SK-N-SH treated with all-trans-retinoic acid at 6 μM for 48 hours (cell line): ENCODE measurements around the gene FNDC3A.

Experiments used
- ATAC-seq: fragments of 200-7000 bp; cut with Tn5 transposase; 3 replicates; pipeline ENCODE4 v1.9.1; 2020; ENCODE audit warnings: mild to moderate bottlenecking, moderate library complexity
- ARNTL ChIP-seq: fragments of 450-650 bp; formaldehyde crosslinking; IDR thresholded peaks from 2 replicates; pipeline ENCODE4 v1.5.0; 2020; ENCODE audit warnings: low read depth, mild to moderate bottlenecking, moderate library complexity, borderline replicate concordance
- BACH2 ChIP-seq: fragments of 250-450 bp; sonication (Bioruptor Pico); IDR thresholded peaks from 2 replicates; pipeline ENCODE4 v1.9.0; 2021; ENCODE audit warnings: mild to moderate bottlenecking, borderline replicate concordance
- CREB5 ChIP-seq: fragments of 250-450 bp; sonication (Bioruptor Pico); IDR thresholded peaks from 2 replicates; pipeline ENCODE4 v1.5.1; 2020; ENCODE audit warnings: low read depth, mild to moderate bottlenecking, moderate library complexity
- CSDC2 ChIP-seq: fragments of 250-450 bp; sonication (Bioruptor Pico); IDR thresholded peaks from 2 replicates; pipeline ENCODE4 v1.5.0; 2020; ENCODE audit warnings: mild to moderate bottlenecking, moderate library complexity
- CSRNP3 ChIP-seq: fragments of 250-450 bp; sonication (Bioruptor Pico); IDR thresholded peaks from 2 replicates; pipeline ENCODE4 v1.5.1; 2021; ENCODE audit warnings: mild to moderate bottlenecking, moderate library complexity
- ESRRG ChIP-seq: fragments of 250-450 bp; sonication (Bioruptor Pico); IDR thresholded peaks from 2 replicates; pipeline ENCODE4 v1.6.1; 2021; ENCODE audit warnings: mild to moderate bottlenecking
- GLIS3 ChIP-seq: fragments of 250-450 bp; sonication (Bioruptor Pico); IDR thresholded peaks from 2 replicates; pipeline ENCODE4 v1.5.0; 2020; ENCODE audit warnings: mild to moderate bottlenecking, moderate library complexity
- OSR1 ChIP-seq: fragments of 250-450 bp; sonication (Bioruptor Pico); IDR thresholded peaks from 2 replicates; pipeline ENCODE4 v1.8.0; 2022; ENCODE audit warnings: moderate library complexity, mild to moderate bottlenecking, inconsistent platforms
- PATZ1 ChIP-seq: fragments of 250-450 bp; sonication (Bioruptor Pico); IDR thresholded peaks from 2 replicates; pipeline ENCODE4 v1.8.0; 2020; ENCODE audit warnings: mild to moderate bottlenecking, moderate library complexity, borderline replicate concordance
- POU6F1 ChIP-seq: fragments of 250-450 bp; sonication (Bioruptor Pico); IDR thresholded peaks from 2 replicates; pipeline ENCODE4 v1.8.0; 2021; ENCODE audit warnings: low read depth, mild to moderate bottlenecking, moderate library complexity, borderline replicate concordance
- PPARA ChIP-seq: fragments of 250-450 bp; sonication (Bioruptor Pico); IDR thresholded peaks from 2 replicates; pipeline ENCODE4 v1.5.0; 2020; ENCODE audit warnings: mild to moderate bottlenecking, borderline replicate concordance
- RARB ChIP-seq: fragments of 250-450 bp; sonication (Bioruptor Pico); IDR thresholded peaks from 2 replicates; pipeline ENCODE4 v1.8.0; 2021; ENCODE audit warnings: mild to moderate bottlenecking, moderate library complexity
- SNAI2 ChIP-seq: fragments of 250-450 bp; sonication (Bioruptor Pico); IDR thresholded peaks from 2 replicates; pipeline ENCODE4 v1.5.0; 2020; ENCODE audit warnings: mild to moderate bottlenecking, moderate library complexity
- TCF4 ChIP-seq: fragments of 250-450 bp; sonication (Bioruptor Pico); IDR thresholded peaks from 2 replicates; pipeline ENCODE4 v1.8.0; 2021; ENCODE audit warnings: mild to moderate bottlenecking, moderate library complexity, borderline replicate concordance
- TOX ChIP-seq: fragments of 250-450 bp; sonication (Bioruptor Pico); IDR thresholded peaks from 2 replicates; pipeline ENCODE4 v1.8.0; 2021; ENCODE audit warnings: mild to moderate bottlenecking, moderate library complexity, borderline replicate concordance
- TSHZ2 ChIP-seq: fragments of 250-450 bp; sonication (Bioruptor Pico); IDR thresholded peaks from 2 replicates; pipeline ENCODE4 v1.5.0; 2020; ENCODE audit warnings: mild to moderate bottlenecking, moderate library complexity
- ZC3H10 ChIP-seq: fragments of 250-450 bp; sonication (Bioruptor Pico); IDR thresholded peaks from 2 replicates; pipeline ENCODE4 v1.5.1; 2021; ENCODE audit warnings: mild to moderate bottlenecking, moderate library complexity
- ZFP3 ChIP-seq: fragments of 250-450 bp; sonication (Bioruptor Pico); IDR thresholded peaks from 2 replicates; pipeline ENCODE4 v1.5.0; 2020; ENCODE audit warnings: mild to moderate bottlenecking, moderate library complexity
- ZFP30 ChIP-seq: fragments of 450-650 bp; formaldehyde crosslinking; IDR thresholded peaks from 2 replicates; pipeline ENCODE4 v1.5.0; 2022; ENCODE audit warnings: mild to moderate bottlenecking, moderate library complexity
- ZNF565 ChIP-seq: fragments of 450-650 bp; formaldehyde crosslinking; conservative IDR thresholded peaks from 2 replicates; pipeline ENCODE4 v1.5.0; 2020; ENCODE audit warnings: low read depth, mild to moderate bottlenecking, moderate library complexity
- ZNF70 ChIP-seq: fragments of 450-650 bp; formaldehyde crosslinking; IDR thresholded peaks from 2 replicates; pipeline ENCODE4 v1.5.0; 2020; ENCODE audit warnings: mild to moderate bottlenecking, moderate library complexity
- ZNF8 ChIP-seq: fragments of 450-650 bp; formaldehyde crosslinking; IDR thresholded peaks from 2 replicates; pipeline ENCODE4 v1.5.0; 2020; ENCODE audit warnings: mild to moderate bottlenecking, moderate library complexity

The FNDC3A gene

GRCh38 chr13:48955536-48955935 is 20.2 kb upstream of the FNDC3A start:
- ATAC-seq: no peak
- TF ChIP-seq SNAI2 (no peak), CREB5 (CRISPR knock-in tag) (no peak), ZNF565 (CRISPR knock-in tag) (no peak), ZC3H10 (CRISPR knock-in tag) (no peak), ZNF70 (CRISPR knock-in tag) (no peak), TSHZ2 (CRISPR knock-in tag) (no peak), ZFP30 (CRISPR knock-in tag) (no peak), CSDC2 (CRISPR knock-in tag) (no peak), PATZ1 (CRISPR knock-in tag) (no peak), PPARA (no peak), ZFP3 (CRISPR knock-in tag) (no peak), POU6F1 (no peak), TOX (no peak), TCF4 (CRISPR knock-in tag) (no peak), ZNF8 (no peak), RARB (CRISPR knock-in tag) (no peak), ARNTL (no peak), BACH2 (CRISPR knock-in tag) (no peak), GLIS3 (no peak), ESRRG (CRISPR knock-in tag) (no peak)

GRCh38 chr13:48961379-48961778 is 14.3 kb upstream of the FNDC3A start:
- no peak for ATAC-seq

GRCh38 chr13:48962281-48962680 is 13.4 kb upstream of the FNDC3A start:
- TF ChIP-seq CSDC2 (CRISPR knock-in tag): no peak
- TF ChIP-seq ZNF70 (CRISPR knock-in tag): no peak
- no peak for TF ChIP-seq ZNF565 (CRISPR knock-in tag)
- TF ChIP-seq ARNTL: no peak
- TF ChIP-seq BACH2 (CRISPR knock-in tag): no peak
- TF ChIP-seq ZFP3 (CRISPR knock-in tag): no peak
- TF ChIP-seq CREB5 (CRISPR knock-in tag): no peak
- TF ChIP-seq SNAI2: no peak
- TF ChIP-seq CSRNP3 (CRISPR knock-in tag): no peak
- ATAC-seq: no peak

More at GRCh38 chr13:48961379-48961778, 14.3 kb upstream of the FNDC3A start:
- TF ChIP-seq TCF4 (CRISPR knock-in tag): no peak
- TF ChIP-seq ZC3H10 (CRISPR knock-in tag): no peak
- TF ChIP-seq ARNTL: no peak
- TF ChIP-seq ZNF8: no peak
- no peak for TF ChIP-seq CSDC2 (CRISPR knock-in tag)
- TF ChIP-seq ZNF565 (CRISPR knock-in tag): no peak
- TF ChIP-seq ZFP3 (CRISPR knock-in tag): no peak
- no peak for TF ChIP-seq OSR1 (CRISPR knock-in tag)
- TF ChIP-seq, all 23 proteins: peak for 0
